RWPE2 (cell line): Measurements from ENCODE around the gene PSMD11.

Experiments
- ATAC-seq: fragments of 200-7000 bp; cut with Tn5 transposase; 3 replicates; pipeline ENCODE4 v1.9.1; 2021; ENCODE audit warnings: low read depth
- DNase-seq: peaks from one replicate; pipeline ENCODE4 v3.0.0-alpha.2; 2020; ENCODE audit warnings: low spot score
- H3K27ac ChIP-seq: fragments of 450-650 bp; 2 replicates; pipeline ENCODE4 v1.5.1; 2017; ENCODE audit warnings: mild to moderate bottlenecking; ENCODE audit not compliant: poor library complexity, severe bottlenecking
- H3K27me3 ChIP-seq: fragments of 250-450 bp; sonication (Bioruptor Pico); 2 replicates; pipeline ENCODE4 v1.5.1; 2021; ENCODE audit warnings: mild to moderate bottlenecking, moderate library complexity; ENCODE audit not compliant: insufficient read depth, poor library complexity, severe bottlenecking
- H3K36me3 ChIP-seq: fragments of 250-450 bp; sonication (Bioruptor Pico); 2 replicates; pipeline ENCODE4 v1.5.1; 2020; ENCODE audit warnings: low read depth, mild to moderate bottlenecking, moderate library complexity
- H3K4me1 ChIP-seq: fragments of 250-450 bp; sonication (Bioruptor Pico); 2 replicates; pipeline ENCODE4 v1.5.1; 2021; ENCODE audit warnings: mild to moderate bottlenecking, moderate library complexity; ENCODE audit not compliant: insufficient read depth, poor library complexity, severe bottlenecking
- H3K4me3 ChIP-seq: fragments of 250-450 bp; sonication (Bioruptor Pico); 2 replicates; pipeline ENCODE4 v1.5.1; 2021; ENCODE audit warnings: mild to moderate bottlenecking, moderate library complexity; ENCODE audit not compliant: severe bottlenecking
- H3K9me3 ChIP-seq: fragments of 250-450 bp; sonication (Bioruptor Pico); 2 replicates; pipeline ENCODE4 v1.5.1; 2021; ENCODE audit warnings: mild to moderate bottlenecking, moderate library complexity; ENCODE audit not compliant: severe bottlenecking
- TF ChIP-seq, protein P1 (sequence below): fragments of 450-650 bp; IDR thresholded peaks from one replicate; pipeline ENCODE4 v1.5.1; 2017; ENCODE audit warnings: mild to moderate bottlenecking, moderate library complexity; ENCODE audit not compliant: poor library complexity, severe bottlenecking

The PSMD11 gene

GRCh38 chr17:32512328-32512727 is 68.0 kb downstream of the PSMD11 start:
- no peaks in the 10 kb centered on the region for H3K9me3 ChIP-seq
- no peaks in the 10 kb centered on the region for H3K27me3 ChIP-seq
- ATAC-seq (no peak), DNase-seq (no peak)
- no peak overlapping the region for H3K27ac ChIP-seq
- H3K4me3 ChIP-seq: no peak overlapping the region
- no peaks in the 10 kb centered on the region for H3K4me1 ChIP-seq
- no peaks in the 10 kb centered on the region for H3K36me3 ChIP-seq
- TF ChIP-seq, protein P1, sequence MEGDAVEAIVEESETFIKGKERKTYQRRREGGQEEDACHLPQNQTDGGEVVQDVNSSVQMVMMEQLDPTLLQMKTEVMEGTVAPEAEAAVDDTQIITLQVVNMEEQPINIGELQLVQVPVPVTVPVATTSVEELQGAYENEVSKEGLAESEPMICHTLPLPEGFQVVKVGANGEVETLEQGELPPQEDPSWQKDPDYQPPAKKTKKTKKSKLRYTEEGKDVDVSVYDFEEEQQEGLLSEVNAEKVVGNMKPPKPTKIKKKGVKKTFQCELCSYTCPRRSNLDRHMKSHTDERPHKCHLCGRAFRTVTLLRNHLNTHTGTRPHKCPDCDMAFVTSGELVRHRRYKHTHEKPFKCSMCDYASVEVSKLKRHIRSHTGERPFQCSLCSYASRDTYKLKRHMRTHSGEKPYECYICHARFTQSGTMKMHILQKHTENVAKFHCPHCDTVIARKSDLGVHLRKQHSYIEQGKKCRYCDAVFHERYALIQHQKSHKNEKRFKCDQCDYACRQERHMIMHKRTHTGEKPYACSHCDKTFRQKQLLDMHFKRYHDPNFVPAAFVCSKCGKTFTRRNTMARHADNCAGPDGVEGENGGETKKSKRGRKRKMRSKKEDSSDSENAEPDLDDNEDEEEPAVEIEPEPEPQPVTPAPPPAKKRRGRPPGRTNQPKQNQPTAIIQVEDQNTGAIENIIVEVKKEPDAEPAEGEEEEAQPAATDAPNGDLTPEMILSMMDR: no peak

DNA sequence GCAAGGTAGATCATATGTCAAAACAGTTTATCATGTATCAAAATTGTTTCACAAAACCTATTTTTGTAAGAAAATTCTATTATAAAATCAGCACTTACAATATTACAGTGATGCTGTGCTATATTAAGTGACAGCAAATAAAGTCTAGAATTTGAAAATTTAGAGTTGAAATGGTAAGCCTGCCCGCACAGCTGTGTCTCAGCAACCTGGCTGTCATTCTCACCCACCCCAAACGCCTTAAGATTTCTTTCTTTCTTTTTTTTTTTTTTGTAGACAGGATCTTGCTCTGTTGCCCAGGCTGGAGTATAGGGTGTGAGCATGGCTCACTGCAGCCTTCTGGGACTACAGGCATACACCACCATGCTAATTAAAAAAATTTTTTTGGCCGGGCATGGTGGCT is 69.3 kb downstream of the PSMD11 start:
- Histone ChIP-seq H3K27ac (no peak overlapping the region), H3K4me1 (no peaks in the 10 kb centered on the region), H3K27me3 (no peaks in the 10 kb centered on the region), H3K9me3 (no peaks in the 10 kb centered on the region), H3K36me3 (no peaks in the 10 kb centered on the region), H3K4me3 (no peak overlapping the region)
- TF ChIP-seq, protein P1: no peak
- DNase-seq: no peak
- ATAC-seq: no peak

DNA sequence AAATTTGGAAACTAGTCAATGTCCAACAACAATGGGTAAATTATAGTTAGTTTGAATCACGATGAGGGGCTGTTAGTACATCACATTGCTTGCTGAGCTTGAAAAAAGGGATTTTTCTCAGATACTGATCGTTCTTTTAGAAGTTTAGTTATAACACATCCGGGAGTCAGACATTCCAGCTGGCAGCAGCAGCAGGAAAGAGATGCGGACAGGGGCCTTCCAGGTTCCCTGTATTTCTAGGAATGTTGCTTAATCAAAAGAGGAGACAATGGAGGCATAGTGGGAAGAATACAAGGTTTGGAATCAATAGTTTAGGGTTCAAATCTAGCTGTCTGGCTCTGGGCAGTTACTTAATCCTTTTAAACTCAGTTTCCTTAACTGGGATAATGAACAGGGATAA is 70.3 kb downstream of the PSMD11 start:
- Histone ChIP-seq H3K27ac (no peak overlapping the region), H3K9me3 (no peaks in the 10 kb centered on the region), H3K36me3 (no peaks in the 10 kb centered on the region), H3K4me3 (no peak overlapping the region), H3K4me1 (peaks cover 1% of the 10 kb centered on the region), H3K27me3 (no peaks in the 10 kb centered on the region)
- DNase-seq (no peak), ATAC-seq (no peak)
- TF ChIP-seq, protein P1: no peak

DNA sequence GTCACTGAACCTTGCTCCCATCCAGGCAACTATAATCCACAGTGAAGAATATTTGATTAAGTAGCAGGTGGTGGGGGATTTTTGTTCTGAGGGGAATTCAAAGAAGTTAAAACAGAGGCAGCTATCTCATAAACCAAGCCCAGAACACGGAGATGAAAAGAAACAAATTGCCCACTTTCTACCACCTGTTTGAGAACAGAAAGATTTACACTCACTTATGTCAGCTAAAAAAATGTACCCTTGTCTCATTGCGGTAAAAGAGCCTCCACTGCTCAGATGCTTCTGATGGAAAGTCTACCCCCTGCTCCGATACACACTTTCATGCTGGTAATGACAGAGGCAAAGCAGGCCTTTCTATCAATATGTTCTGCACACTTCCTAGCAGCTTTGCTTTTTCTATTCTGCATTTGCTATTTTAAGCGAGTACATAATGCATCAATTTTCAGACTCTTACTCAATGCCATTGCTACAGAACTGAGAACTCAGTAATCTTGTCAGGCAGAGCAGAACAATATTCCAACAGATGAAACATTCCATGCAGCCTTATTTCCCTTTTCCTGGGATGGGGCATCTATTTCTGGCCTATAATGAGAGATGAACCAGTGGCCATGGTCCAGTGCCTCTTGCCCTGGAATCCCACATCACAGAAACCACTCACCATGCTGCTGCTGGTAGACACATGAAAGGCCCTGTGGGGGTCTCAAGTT is 71.5 kb downstream of the PSMD11 start:
- Histone ChIP-seq H3K36me3 (no peaks in the 10 kb centered on the region), H3K4me1 (peaks cover 7% of the 10 kb centered on the region), H3K9me3 (no peaks in the 10 kb centered on the region), H3K27me3 (no peaks in the 10 kb centered on the region), H3K4me3 (no peak overlapping the region), H3K27ac (no peak overlapping the region)
- DNase-seq: no peak
- TF ChIP-seq, protein P1: no peak
- no peak for ATAC-seq

DNA sequence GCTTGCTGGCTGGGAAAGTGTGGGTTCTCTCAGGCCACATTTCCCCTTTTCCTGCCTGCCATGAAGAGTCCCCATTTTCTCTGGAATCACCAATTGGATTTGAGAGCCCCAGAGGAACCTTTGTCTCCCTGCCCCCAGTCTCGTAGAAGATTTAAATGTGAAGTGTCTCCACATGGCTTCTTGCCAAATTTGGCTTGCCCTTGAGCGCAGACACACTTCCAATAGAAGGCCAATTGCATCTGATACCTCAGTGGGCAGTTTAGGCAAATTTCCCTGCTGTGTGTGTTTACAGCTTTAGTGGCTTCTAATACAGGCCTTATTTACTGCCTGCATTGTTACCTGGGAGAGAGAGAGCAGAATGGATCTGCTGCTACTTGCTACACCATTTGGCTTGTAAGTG is 72.1 kb downstream of the PSMD11 start:
- no peak overlapping the region for H3K4me3 ChIP-seq
- no peak for ATAC-seq
- no peaks in the 10 kb centered on the region for H3K9me3 ChIP-seq
- no peak overlapping the region for H3K27ac ChIP-seq
- TF ChIP-seq, protein P1: no peak
- H3K4me1 ChIP-seq: peaks cover 7% of the 10 kb centered on the region
- no peak for DNase-seq
- no peaks in the 10 kb centered on the region for H3K36me3 ChIP-seq
- H3K27me3 ChIP-seq: no peaks in the 10 kb centered on the region
